Activated CD4-positive, alpha-beta T cell treated with anti-CD3 and anti-CD28 coated beads for 1 hour (primary cell): ENCODE data around the gene GLT1D1.

Source experiments
- DNase-seq: peaks from one replicate; pipeline ENCODE4 v3.0.0-alpha.2; 2020

The GLT1D1 gene

DNA sequence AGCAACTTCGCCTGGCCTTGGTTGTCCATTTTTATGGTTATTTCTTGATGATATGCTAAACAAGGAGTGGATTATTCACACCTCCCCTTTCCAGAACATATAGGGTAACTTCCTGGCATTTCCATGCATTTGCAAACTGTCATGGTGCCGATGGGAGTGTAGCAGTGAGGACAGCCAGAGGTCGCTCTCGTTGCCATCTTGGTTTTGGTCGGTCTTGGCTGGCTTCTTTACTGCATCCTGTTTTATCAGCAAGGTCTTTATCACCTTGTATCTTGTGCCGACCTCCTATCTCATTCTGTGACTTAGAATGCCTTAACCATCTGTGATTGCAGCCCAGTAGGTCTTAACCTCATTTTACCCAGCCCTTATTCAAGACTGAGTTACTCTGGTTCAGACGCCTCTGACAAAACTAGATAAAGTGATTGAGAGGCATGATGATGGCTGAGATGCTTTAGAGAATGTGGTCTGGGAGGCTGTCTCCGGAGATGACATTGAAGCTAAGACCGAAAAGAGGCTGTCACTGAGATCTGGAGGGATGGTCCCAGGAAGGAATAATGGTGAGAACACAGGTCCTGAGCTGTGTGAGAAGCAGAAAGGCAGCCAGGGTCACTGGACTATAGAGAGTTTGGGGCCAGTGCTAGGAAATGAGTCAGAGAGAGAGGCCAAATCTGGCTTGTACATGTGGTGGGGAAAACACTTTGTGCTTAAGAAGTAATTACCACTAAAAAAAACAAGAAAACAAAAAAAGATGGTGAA, 2.9 kb downstream of the GLT1D1 start:
- no peak for DNase-seq

DNA sequence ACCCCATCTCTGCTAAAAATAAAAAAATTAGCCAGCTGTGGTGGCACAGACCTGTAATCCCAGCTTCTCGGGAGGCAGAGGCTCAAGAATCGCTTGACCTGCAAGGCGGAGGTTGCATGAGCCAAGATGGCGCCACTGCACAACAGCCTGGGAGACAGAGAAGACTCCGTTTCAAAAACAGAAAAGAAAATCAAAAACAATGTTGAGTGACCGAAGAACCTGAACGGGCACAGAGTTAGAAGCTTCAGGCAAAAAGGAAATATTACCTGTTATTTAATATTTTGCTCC, 3.5 kb downstream of the GLT1D1 start:
- DNase-seq: no peak

DNA sequence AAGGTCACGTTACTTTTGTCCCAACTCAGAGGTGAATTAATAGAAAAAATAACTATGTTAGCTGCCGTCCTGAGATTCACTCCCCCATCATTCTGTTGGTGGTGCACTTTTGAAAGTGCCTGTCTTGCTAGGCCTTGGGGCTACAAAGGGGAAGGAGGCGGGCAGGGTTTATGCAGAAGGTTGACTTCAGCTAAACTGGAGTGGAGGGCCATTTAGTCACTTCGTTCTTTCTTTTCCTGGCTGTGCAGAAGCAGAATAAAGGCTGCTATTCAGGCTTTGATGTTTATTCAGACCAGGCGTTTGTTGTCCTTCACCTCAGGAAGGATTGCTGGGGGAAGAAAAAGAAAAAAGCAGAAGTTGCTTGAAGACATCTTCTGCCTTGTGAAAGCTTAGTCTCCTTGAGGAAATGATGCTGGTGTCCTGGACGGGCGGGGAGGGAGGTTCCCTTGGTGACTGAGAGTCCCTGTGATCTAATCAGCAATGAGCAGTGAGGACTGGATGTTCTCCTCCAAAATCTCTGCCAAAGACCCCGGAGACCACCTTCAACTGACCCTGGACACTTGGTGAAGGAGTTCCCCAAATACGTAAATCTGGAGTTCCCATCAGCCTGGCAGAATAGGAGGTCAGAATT, 4.0 kb downstream of the GLT1D1 start:
- no peak for DNase-seq

GRCh38 chr12:128859311-128859710, 6.0 kb downstream of the GLT1D1 start:
- no peak for DNase-seq

- DNase-seq: no peak
Measured at GRCh38 chr12:128861226-128862016, 8.1 kb downstream of the GLT1D1 start.

DNA sequence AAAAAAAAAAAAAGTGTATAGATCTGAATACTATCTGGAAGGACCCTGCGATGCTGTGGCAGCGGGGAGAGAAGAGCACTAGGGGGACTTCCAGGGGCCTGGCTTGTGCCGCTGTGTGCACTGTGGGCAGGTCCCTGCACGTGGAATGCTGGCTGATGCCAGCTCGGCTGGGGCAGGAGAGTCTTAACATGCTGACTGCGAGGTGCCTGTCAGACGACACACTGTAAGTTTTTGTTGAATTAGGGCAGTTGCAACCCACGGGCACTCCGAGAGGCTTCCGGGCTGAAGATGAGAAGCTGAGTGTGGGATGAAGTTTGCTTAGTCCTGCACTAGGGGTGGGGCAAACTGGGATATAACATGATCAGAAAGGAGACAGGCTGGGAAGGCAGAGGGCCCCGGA, 10.7 kb downstream of the GLT1D1 start:
- no peak for DNase-seq

DNA sequence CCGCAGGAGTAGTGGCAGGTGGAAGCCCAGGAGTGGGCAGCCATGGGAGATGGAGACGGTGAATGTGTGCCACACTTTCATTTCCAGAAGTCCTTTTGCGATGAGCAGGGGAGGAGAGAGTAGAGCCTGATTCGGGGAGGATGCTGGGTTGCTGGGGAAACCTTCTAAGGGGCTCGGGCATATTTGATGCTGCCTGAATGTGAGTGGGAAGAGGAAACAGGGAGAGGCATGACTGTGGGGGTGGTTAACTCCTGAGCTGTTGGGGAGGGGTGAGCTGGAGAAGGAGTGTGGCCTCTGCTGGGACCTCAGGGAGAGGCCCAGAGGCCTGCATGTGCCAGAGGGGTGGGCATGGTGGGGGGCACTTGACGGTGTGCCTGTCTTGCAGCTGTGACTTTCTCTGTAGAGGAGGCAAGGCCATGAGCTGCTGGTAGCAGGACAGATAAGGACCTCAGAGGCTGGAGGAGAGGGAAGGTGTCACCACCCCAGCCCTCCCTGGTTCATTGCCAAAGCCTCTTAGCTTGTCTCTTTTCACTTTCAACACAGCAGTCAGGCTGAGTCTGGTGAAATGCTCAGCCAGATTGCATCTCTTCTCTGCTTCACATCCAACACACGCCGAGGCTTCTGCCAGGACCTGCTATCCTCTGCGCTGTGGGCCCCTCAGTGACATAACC, 11.4 kb downstream of the GLT1D1 start:
- DNase-seq: no peak

DNA sequence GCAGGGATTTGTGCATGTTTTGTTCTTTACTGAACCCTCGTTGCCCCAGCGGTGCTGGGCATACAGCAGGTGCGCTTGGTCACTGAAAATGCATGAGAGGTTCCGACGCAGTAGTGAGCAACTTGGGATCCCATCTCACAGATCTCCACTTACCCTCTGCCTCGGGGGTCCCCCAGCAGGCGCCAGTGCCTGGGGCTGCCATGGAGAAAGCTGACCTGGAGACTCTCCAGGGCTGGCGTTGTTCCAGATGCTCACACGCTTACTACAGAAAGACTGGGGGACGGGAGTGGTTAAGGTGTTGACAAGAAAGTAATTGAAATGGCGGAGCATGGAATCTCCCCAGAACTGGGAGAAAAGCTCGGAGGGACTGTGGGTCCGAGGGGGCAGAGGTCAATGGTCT, 14.2 kb downstream of the GLT1D1 start:
- no peak for DNase-seq

- DNase-seq: no peak
Measured at GRCh38 chr12:128871516-128871892, 18.2 kb downstream of the GLT1D1 start.

DNA sequence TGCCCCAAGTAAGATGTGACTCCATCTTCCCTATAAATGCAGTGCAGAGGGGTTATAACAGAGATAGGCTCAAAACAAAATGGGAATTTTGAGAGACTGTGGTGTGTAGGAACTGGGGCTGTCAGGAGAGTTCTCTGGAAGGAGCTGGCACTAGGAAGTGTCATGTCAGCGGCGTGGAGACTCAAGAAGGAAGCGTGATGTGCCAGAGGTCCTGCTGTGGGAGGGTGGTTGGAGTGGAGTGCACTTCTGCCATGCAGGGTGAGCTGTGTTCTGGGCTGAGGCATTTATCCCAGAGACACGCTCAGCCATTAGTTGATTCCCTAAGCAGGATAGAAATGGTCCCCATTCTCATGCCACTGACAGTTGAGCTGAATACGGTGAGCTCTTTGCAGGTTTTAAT, 19.0 kb downstream of the GLT1D1 start:
- DNase-seq: no peak

GRCh38 chr12:128876559-128876958, 23.3 kb downstream of the GLT1D1 start:
- no peak for DNase-seq

DNA sequence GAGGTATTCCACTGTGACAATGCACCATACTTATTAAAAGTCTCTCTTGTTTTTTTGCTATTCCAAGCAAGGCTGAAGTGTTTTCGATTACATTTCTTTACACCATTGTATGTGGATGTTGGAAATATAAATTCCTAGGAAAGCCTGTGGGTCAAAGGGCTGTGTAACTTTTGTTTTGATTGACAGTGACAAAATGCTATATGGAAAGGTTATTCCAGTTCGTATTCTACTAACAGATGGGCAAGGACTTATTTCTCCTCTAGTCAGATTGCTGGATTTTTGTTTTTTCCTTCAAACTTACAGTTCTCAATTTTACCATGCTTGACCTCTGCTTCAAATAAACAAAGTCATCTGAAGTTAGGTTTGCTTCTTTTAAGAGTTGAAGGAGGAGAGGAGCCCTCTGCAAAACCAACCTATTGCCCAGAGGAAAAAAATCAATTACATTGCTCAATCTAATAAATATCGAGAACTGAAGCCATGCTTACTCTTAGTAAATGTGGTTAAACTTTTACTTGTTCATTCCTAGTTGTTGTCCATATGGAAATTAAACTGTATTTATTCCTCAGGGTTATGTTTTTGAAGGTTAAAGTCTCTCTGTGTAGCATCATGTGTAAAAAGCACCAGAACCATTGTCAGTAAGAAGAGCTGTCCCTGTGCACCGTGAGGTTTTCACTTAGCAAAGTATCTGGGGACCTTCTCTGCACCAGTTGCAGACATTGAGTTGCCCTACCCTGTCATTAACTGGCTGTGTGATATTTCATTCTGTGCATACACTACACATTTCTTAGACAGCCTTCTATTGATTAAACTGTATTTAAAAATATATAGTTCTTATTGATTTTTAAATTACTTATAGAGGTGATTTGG, 26.9 kb downstream of the GLT1D1 start:
- DNase-seq: no peak

DNA sequence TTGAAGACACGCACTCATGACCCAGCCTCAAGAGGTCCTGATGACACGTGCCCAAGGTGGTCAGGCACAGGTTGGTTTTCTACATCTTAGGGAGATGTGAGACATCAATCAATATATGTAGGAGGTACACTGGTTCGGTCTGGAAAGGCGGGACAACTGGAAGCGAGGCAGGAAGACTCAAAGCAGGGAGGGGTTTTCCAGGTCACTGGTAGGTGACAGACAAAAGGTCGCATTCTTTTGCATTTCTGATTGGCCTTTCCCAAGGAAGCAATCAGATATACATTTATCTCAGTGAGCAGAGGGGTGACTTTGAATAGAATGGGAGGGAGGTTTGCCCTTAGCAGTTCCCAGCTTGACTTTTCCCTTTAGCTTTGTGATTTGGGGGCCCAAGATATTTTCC, 38.6 kb downstream of the GLT1D1 start:
- DNase-seq: no peak

DNA sequence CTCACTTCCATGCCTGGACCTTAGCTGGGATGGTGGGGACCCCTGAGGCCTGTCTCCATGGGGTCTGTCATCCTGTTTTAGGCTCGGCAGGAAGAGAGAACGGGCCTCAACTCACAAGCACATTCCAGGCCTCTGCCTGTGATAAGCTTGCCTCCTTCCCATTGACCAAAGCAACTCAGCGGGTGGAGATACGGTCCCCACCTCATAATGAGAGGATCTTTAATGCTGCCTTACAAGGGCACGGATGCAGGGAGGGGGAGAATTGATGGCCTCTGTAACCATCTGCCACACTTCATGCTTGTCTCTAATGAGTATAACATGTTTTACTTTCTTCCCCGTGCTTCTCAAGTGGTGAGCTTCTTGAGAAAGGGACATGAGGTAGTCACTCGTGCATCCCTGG, 50.0 kb downstream of the GLT1D1 start:
- no peak for DNase-seq

DNA sequence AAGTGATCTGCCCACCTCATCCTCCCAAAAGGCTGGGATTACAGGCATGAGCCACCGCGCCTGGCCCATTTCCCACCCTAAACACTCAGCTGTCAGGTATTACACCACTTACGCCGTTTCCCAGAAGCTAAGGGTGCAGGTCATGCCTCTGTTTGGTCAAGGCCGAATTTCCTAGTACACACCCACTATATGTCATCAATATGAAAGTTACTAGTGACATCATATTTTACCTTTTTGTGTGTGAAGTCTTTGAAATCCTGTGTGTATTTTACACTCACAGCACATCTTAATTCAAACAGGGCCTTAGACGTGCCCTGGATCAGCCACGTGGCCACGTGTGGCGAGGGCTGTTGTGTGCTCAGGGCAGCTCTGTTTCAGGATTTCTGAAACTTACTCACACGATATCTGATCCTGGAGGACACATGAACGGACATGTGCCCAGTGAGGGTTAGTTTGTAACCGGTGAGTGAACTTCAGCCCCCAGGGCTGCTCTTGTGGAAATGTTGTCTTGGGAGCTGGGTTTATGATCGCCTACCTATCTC, 51.8 kb downstream of the GLT1D1 start:
- no peak for DNase-seq

- DNase-seq: no peak
Measured at GRCh38 chr12:128906485-128907137, 53.3 kb downstream of the GLT1D1 start.

DNA sequence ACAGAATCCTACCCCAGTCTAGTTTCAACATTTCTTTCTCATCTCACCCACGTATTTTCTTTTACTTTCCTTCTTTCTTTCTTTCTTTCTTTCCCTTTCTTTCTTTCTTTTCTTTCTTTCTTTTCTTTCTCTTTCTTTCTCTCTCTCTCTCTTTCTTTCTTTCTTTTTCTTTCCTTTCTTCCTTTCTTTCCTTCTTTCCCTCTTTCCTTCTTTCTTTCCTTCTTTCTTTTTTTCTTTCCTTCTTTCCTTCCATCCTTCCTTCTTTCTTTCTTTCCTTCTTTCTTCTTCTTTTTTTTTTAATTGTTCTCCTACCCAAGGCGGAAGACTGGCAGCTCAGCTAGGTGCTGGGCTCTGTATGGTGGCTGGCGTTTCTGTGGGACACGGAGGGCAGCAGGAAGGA, 55.0 kb downstream of the GLT1D1 start:
- no peak for DNase-seq

DNA sequence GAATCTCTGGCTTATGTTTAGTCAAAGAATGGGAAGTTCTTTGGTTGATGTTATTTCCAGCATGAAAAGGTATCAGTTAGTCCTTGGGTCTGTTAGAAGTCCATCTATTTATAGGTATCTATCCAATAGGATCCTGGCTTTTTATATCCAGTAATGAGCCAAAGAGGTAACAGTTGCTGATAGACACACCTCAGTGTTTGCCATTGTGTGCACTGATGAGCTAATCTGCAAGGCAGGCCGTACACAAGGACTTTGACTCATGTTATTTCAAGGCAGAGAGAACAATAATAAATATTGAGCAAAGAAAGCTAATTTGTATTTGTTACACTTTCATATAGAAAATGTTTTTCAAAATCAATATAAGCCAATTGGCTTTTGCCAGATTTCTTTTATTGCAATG, 56.4 kb downstream of the GLT1D1 start:
- DNase-seq: no peak

- no peak for DNase-seq
Measured at GRCh38 chr12:128910629-128911028, 57.4 kb downstream of the GLT1D1 start.

DNA sequence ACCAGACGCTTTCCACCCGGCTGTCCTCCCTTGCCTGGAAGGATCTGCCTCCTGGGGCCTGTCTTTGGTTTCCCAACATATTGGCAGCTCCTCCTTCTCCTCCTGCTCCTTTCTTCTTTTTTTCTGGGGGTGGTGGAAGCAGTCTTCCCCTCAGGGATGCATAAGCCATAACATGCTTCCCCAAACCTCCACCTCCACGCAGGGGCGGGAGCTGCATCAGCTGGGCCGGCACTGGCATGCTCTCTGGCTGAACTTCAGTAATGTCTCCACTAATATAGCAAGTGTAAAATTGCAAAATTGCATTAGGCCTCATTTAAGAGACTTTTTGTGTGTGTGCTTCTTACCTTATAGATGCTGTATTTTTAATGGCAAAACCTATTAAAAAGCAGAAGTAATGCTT, 58.6 kb downstream of the GLT1D1 start:
- DNase-seq: no peak

GRCh38 chr12:128914908-128915563, 61.8 kb downstream of the GLT1D1 start:
- DNase-seq: no peak
